ENCODE results near the gene ERBB3.
"Not testable (repeated sequence)": the region's sequence is repeated elsewhere in the genome, so short reads cannot be mapped to it uniquely, and the experiment has no call there.

The ERBB3 gene

DNA sequence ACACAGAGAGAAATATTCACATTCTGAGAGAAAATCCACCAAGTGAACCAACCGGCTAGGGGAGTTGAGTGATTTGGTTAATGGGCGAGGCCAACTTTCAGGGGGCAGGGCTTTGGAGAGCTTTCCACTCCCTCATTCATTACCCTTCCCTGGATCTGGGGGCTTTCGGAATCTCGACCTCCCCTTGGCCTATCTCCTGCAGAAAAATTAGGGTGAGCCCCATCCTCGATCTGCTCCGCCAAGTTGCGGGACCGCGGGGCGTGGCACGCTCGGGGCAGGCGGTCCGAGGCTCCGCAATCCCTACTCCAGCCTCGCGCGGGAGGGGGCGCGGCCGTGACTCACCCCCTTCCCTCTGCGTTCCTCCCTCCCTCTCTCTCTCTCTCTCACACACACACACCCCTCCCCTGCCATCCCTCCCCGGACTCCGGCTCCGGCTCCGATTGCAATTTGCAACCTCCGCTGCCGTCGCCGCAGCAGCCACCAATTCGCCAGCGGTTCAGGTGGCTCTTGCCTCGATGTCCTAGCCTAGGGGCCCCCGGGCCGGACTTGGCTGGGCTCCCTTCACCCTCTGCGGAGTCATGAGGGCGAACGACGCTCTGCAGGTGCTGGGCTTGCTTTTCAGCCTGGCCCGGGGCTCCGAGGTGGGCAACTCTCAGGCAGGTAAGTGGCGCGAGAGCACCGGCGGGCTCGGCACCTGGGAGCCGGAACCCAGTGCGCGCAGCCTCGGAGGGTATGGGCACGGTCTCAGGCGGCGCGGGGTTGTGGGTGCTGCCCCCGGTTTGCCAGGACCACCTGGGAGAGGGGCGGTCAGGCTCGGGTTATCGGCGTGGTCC lies at the start of gene ERBB3:
ERBB3 (plus strand) TSS at position 443 of the 833 bp plus-strand sequence; CDS start at position 579, 136 bp downstream.
- peak; percentile 77 for DNase-seq

GRCh38 chr12:56031987-56032386 lies 48.0 kb upstream of the ERBB3 start:
- DNase-seq, result no peak

- DNase-seq, result peak; percentile 55
These were observed 45.2 kb upstream of the ERBB3 start for GRCh38 chr12:56034586-56035332.

DNA sequence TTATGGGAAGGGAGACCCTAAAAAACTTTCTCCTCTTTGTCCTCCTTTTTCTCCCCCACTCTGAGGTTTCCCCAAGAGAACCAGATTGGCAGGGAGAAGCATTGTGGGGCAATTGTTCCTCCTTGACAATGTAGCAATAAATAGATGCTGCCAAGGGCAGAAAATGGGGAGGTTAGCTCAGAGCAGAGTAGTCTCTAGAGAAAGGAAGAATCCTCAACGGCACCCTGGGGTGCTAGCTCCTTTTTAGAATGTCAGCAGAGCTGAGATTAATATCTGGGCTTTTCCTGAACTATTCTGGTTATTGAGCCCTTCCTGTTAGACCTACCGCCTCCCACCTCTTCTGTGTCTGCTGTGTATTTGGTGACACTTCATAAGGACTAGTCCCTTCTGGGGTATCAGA lies 42.8 kb upstream of the ERBB3 start:
- no peak for DNase-seq

DNA sequence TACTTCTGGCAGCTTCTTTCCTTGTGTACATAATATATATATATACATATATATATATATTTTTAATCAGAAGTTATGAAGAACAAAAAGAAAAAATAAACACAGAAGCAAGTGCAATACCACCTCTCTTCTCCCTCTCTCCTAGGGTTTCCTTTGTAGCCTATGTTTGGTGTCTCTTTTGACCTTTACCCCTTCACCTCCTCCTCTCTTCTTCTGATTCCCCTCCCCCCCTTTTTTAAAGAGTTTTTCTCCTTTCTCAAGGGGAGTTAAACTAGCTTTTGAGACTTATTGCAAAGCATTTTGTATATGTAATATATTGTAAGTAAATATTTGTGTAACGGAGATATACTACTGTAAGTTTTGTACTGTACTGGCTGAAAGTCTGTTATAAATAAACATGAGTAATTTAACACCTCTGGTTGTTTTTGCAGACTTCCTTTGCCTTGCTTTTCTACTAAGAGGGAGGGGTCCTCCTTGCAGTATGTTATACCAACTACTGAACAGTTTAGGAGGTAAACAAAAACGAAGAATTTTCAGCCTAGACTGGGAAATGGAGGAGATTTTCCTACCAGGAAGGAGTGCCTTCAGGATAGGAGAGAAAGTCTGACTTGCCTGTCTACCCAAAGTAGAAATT lies 41.8 kb upstream of the ERBB3 start:
- DNase-seq, result no peak

DNA sequence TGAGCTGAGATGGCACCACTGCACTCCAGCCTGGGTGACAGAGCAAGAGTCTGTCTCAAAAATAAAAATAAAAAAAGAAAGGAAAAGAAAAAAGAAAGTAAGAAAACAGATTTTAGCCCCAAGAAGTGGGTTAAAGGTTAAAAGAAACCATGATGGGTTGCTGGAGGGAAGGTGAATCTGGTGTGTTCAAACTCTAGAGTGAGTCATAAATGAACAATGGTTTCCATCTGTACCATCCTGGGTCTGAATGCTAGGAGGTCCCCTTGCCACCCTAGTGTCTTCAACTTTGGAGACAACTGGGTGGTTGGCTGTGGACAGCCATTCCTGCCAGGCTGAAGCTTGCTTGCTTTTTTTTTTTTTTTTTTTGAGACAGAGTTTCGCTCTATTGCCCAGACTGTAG lies 39.8 kb upstream of the ERBB3 start:
- DNase-seq, result no peak

- DNase-seq, result no peak
These were observed 38.9 kb upstream of the ERBB3 start for GRCh38 chr12:56040963-56041551.

GRCh38 chr12:56041552-56042429 lies 38.2 kb upstream of the ERBB3 start, which contains the start of gene RPS26:
TSS of gene RPS26 (plus strand) at chr12:56041918. CDS start at chr12:56042167, 249 bp downstream.
- peak; percentile 92 for DNase-seq

DNA sequence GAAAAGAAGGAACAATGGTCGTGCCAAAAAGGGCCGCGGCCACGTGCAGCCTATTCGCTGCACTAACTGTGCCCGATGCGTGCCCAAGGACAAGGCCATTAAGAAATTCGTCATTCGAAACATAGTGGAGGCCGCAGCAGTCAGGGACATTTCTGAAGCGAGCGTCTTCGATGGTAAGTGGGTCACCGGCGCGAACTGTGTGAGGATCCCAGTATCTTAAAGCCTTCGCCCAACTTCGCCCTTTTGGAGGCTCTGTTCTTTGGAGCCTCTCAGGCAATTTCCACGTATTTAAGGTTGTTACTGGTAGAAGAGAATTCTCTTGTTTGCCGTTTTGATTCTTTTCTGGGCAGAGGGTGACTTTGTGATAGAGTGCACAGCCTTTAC lies 37.5 kb upstream of the ERBB3 start:
- DNase-seq, result not testable (repeated sequence)

DNA sequence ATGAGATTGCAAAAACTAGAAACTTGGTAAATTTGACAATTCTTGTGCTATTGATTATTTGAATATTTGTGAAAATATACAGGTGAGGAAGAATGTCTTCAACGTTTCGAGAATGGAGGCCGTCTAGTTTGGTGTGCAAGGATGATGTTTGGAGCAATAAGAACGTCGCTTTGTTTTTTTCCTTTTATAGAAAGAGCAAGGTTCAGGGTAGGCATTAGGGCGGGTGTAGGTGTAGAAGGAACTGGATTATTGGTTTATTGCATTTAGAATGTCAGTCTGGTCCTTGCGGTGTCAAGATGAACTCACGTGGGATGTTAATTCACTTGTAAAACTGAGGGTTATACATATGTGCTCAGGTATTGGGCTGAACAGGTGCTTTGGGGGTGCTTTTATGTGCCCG lies 37.1 kb upstream of the ERBB3 start:
- no peak for DNase-seq

GRCh38 chr12:56046027-56046780 lies 33.8 kb upstream of the ERBB3 start:
- DNase-seq, result no peak

DNA sequence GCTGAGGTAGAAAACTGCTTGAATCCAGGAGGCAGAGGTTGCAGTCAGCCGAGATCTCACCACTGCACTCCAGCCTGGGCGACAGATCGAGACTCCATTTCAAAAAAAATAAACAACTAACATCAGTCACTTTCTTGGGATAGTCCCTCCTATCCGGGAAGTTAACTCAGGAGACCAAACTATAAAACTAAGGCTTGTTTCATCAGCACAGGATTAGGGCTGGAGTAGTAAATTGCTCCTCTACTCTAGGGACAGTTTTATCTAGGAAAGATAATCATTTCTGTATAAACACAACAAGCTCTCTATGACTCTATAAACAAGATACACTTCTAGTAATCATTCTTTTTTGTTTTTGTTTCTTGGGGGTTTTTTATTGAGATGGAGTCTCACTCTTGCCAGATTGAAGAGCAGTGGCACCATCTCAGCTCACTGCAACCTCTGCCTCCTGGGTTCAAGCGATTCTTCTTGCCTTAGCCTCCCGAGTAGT lies 26.5 kb upstream of the ERBB3 start:
- no peak for DNase-seq

DNA sequence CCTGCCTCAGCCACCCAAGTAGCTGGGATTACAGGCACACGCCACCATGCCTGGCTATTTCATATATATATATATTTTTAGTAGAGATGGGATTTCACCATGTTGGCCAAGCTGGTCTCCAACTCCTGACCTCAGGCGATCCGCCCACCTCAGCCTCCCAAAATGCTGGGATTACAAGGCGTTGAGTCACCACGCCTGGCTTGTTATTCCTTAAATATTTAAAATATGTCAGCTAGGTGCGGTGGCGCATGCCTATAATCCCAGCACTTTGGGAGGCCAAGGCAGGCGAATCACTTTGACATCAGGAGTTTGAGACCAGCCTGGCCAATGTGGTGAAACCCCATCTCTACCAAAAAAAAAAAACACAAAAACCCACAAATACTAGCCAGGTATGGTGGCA lies 20.0 kb upstream of the ERBB3 start:
- DNase-seq, result not testable (repeated sequence)

GRCh38 chr12:56061982-56062381 lies 18.0 kb upstream of the ERBB3 start:
- no peak for DNase-seq

DNA sequence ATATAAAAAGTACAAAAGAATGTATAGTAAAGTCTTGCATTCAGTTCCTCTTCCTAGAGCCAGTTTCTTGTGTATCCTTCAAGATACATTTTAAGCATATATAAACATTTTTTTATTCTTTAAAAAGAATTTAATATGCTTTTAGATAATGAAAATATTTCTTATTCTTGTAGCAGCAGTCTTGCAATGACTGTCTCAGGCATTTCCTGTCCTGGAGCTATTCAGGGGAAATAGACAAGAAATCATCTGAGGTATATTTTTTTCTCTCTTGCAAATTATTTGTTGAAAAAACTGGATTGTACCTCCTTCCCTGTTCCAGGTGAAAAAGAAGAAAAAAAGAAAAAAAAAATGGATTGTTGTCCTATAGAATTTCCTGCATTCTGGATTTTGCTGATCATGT lies 17.0 kb upstream of the ERBB3 start:
- DNase-seq, result no peak

DNA sequence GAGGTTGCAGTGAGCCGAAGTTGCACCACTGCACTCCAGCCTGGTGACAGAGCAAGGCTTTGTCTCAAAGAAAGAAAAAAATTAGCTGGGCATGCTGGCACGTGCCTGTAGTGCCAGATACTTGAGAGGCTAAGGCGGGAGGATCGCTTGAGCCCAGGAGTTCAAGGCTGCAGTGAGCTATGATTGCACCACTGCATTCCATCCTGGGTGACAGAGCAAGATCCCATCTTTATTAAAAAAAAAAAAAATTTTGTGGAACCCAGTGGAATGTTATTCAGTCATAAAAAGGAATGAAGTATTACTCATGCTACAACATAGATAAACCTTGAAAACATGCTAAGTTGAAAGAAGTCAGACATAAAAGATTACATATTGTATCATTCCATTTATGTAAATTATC lies 8.3 kb upstream of the ERBB3 start:
- DNase-seq, result no peak

DNA sequence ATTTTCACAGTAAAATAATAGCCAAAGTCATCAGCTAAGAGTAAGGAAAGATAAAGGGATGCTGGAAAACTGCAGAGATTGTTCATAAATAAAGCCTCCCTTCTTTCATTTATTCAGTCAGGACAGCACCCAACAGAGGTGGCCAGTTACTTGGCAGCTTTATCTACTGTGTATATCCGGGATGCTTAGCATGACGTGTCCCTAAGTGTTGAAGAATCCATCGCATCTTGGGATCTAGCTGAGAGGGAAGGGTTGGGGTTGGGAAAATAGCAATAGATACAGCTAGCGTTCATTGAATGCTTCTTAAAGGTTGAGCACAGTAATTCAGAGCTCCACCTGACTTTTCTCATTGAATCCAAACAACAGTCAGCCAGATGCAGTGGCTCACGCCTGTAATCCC lies 5.6 kb upstream of the ERBB3 start:
- DNase-seq, result no peak

GRCh38 chr12:56077966-56078365 lies 2.0 kb upstream of the ERBB3 start:
- DNase-seq, result not testable (repeated sequence)

DNA sequence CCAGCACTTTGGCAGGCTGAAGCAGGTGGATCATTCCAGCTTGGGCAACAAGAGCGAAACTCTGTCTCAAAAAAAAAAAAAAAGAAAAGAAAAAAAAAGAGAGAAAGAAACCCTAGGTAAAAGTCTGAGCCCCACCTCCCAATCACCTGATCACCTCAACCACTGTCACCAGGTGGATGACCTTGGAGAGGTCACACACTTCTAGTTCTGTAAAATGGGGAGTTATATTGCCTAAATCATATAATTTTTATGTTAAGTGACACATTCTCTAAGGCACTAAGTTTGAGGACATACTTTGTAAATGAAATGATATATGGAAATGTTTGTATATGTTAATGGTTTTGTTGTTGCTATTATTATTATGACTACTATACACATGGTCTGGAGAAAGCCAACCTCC lies 1.5 kb upstream of the ERBB3 start:
- no peak for DNase-seq

DNA sequence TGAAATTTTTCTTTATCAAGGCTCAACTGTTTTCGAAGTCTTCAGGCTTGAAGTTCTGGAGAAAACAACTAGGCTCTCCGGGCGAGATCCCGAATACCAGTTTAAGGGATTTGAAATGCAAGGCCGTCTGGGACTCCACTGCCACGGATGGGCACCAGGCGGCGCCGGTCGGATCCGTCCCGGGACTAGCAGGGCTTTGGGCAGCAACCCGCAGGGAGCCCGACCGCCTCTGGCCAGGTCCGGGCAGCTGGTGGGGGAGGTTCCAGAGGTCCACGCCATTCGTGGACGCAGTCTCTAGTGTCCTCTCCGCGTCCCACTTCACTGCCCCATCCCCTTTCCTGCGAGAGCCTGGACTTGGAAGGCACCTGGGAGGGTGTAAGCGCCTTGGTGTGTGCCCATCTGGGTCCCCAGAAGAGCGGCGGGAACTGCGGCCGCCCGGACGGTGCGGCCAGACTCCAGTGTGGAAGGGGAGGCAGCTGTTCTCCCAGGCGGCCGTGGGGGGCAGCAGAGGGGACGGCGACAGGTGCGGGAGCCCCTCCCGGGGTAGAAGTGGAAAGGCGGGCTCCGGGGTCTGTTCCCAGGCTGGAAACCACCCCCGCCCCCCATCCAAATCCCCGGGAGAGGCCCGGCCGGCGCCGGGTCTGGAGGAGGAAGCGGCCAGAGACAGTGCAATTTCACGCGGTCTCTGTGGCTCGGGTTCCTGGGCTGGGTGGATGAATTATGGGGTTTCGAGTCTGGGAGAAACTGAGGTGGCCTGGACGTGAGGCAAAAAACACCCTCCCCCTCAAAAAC lies 838 bp upstream of the ERBB3 start:
- peak; percentile 71 for DNase-seq
